OCI-M1 (cell line): ENCODE data around the gene PELI1.

Source experiments
- DNase-seq: peaks from one replicate; lab custom pipeline; 2025; lab: John Stamatoyannopoulos, UW

The PELI1 gene

DNA sequence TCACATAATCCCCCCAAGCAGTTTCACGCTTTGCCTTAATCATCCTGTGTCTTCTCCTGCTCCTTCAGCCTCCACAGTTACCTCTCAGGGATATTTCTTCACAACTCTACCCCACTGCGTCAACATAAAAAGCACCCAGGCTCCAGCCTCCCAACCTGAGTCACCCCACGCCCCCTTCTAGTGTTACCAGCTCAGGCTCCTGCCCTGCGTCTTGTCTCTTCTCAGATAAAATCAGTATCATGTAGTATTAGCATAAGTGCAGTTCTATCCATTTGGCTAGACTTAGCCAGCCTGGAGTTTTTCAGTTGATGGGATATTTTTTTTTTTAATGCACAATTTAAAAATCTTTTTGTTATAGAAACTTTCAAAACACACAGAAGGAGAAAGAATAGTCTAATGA lies 9.6 kb upstream of the PELI1 start:
- no peak for DNase-seq

DNA sequence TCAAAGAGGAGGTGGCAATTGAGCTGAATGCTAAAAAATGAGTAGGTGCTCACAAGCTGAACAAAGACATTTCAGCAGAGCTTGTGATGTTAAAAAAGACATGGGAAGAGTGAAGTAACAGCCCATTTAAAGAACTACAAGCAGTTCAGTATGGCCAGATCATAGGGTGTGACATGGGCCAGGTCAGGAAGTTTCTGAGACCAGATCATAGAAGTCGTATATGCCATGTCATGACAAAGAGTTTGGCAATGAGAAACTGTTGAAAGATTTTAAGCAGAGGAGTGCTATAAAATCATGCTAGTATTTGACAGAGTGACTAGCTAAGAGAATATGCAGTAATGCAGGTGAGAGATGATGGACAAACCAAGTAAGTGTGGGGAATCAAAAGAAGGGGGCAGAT lies 7.3 kb upstream of the PELI1 start:
- DNase-seq: no peak

DNA sequence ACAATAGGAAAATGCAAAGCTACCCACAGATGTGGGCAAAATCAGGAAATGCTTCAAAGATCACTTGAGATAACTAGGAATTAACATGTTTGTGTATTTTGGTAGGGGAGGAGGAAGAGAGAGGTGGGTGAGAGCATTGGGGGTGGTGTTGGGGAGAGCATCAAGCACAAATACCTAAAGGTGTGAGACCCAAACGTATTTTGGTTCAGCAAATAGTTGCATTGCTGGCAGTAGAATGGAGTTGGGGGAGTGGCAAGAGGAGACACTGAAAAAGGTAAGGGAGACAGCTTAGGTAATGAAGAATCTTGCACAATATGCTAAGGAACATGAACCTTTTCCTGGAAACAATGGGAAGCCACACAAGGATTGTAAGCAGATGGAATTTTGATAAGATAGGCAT lies 1.5 kb upstream of the PELI1 start:
- DNase-seq: no peak

DNA sequence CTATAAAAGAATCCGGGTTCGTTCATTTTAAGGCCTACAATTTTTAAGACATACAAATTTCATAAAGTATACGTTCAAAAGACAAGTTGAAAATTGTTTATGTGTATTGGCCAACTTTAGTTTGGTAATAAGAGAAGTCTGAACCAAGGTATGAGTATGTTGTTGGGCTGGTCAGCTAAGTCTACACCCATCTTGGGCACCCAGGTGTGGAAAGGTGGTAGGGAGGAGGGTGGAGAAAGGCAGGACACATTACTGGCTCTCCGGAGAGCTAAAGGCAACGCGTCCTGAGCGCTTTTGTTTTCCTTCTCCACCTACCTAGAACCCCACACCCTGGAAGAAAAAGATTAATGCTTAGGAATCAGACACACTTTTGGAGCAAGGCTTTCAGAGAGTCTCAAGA lies 899 bp upstream of the PELI1 start:
- DNase-seq: no peak

DNA sequence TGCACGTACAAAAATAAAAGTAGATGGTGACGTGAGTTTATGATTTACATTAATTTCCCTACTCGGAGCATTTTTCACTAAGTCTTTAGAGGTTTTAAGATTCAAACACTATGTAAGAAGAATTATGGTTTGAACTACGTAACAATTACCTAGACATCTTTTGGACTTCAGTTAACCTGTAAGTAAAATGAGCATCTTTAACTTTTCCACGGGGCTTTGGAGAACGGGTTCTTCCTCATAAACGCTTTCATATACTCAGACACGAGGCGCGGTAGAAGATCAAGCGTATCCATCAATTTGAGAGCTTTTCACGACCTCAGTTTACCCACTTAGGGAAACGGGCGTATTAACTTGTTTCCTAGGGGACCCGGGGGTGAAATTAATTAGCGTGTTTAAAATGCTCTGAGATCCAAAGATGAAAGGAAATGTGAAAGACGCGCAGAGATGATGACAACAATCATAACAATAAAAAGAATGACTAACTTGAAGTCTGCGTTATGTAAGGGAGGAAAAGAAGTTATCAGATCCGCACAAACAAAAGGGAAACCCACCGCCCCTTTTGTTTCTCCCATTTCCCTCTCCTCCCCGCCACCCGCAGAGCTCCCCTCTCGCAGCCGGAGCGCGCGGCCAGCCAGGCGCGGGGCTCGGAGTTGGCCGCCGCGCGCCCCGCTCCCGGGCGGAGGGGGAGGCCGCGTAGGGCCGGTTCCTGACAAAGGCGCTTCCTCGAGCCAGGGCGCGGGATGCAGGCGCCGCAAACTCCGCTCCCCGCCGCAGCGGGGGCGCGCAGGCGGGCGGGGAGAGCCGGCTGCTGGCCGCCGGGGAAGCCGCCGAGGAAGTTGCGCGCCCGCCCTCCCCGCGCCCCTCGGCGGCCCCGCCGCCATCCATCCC lies 807 bp downstream of the PELI1 start:
- DNase-seq: peak; percentile 56

DNA sequence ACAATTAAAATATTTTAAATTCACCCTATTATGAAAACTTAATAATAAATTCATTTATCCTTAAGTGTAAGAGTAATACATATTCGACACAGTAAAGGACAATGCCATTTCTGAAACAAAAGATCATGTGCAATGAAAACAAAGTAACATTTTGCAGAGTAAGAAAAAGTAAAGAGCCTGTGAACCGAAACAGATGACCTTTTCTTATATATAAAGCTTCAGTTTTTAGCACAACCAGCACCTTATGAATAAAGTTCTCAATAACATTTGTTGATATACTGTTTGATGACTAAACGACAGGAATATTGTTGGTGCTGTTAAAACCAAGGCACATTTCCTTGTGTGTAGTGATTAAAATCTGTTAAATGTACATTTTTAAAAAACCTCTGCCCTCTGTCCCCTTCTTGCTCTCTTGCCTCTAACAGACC lies 1.5 kb downstream of the PELI1 start:
- no peak for DNase-seq

DNA sequence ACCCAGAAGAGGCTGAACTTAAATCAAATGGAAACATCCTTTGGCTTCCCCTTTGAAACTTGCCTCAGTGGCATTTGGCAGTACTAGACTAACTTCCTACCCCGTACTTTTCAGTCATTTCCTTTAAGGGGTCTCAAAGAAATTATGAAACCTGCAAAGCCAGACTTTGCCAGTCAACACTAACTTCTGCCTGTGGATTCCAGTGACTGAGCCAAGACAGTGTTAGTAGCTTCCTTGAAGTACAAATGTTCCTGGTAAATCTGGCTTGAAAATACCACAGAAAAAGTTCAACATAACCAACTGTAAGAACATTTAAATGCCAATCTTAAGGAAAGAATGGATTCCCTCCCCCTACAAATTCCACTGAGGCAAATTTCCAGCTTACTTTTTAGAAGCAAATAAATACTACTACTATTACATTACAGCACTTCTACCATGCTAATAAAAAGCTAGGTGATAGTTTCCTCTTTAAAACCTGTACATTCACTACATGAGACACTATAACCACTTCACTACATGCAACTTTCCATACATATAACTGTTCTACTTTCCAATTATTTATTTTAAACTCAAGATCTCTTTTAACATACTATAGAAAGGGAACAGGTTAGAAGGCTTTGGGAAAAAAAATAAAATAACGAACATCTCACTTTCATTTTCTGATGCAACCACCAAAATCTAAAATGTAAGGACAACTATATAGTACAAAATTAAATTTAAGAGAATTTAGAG lies 2.4 kb downstream of the PELI1 start:
- peak; percentile 52 for DNase-seq

DNA sequence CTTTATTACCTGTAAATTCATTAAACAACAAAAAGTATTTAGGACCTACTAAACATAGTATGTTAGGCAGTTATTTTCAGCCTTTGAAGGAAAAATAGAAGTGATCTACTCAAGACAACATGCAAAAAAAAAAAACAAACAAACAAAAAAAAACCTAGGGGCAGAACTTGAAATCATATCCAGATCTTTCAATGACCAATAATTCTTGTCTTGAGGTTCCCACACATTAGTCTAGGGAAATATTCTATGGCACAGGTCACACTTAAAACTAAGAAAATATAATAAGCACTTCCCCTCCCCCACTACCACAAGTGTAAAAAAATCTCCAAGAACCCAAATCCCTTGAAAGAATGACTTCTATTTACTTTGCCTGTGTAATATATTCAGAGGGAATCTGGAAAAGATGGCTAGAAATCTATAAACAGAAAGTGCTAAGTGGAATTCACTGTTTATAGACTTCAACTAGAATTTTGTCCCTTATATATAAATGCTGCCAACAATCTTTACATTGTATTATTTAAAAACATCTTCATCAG lies 3.5 kb downstream of the PELI1 start:
- DNase-seq: peak; percentile 15

DNA sequence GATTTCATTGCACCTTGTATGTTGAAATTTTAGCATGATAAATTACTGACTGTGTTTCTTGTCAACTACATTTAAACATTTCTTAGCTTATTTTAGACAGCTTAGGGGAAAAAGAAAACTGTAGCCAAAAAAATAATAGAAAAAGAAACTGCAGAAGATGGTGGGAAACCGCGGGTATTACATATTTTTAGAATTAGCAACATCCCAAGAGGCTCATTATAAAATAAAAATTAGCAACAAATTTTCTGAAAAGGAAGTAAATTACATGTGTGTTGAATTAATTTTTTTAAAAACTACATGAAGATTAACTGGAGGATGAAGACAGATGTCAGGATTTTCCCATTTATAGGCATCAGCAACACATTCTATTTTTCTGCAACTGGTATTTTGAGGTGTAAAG lies 4.3 kb downstream of the PELI1 start:
- DNase-seq: no peak

DNA sequence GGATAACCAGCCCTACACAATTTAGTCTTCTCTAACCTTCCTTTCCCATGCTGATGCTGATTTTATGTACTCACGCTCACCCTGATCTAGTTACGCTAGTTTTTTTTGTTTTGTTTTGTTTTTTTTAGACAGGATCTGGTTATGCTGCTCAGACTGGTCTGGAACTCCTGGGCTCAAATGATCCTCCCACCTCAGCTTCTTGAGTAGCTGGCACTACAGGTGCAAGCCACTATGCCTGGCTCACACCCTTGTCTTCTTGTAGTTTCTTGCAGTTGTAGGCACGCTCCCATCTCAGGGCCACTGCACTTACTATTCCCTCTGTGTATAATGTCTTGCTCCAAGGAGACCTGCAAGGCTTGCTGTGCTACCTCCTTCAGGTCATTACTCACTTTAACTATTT lies 6.2 kb downstream of the PELI1 start:
- no peak for DNase-seq

DNA sequence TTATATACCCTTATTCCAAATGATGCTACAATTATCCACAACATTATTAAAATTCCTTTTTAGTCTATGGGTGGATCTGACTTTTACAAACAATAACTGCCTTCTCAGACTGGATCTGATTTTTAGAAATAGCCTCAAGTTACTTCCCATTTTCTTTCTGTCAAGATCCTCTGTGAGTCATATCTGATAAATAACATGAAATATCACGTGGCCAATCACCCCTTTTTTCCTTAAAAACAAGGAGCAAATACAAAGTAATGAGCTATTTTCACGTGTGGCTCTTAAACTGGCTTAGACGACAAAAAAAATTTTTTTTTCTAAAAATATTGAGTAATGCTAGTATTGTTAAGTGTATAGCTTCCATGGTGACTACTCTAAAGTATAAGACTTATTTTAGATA lies 6.7 kb downstream of the PELI1 start:
- peak; percentile 59 for DNase-seq

DNA sequence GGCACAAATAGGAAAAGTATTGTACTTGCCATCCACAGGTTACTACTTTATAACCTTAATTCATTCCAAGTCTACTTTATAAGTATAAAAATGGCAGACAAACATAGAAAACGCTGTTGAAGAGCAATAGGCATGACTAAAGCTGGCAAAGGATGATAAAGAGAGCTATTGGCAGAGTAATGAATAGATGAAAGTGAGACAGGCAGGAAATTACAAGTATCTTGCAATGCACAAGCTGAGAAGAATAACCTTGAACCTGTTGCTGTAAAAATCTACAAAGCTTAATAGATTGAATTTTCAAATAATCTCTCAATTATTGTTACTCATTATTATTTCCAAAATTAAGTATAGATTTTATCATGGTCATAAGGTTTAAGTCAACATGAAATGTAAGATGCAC lies 8.8 kb downstream of the PELI1 start:
- DNase-seq: no peak

DNA sequence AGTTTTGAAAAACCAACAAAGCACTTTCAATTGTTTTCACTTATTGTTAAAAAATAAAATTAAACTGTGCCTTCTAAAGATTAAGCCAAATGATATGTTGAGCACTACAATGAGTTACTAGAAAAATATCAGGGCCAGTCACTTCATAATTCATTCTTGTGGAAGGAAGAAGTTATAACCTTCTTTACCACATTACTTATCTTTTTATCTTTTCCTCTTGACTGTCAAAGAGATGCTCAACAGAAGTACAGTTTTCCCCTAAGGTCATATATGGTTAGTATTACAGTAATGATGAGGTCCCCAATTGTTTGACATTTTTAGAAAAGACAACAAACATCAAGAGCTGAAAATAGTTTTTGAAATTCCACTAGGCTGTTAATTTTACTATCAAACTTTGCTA lies 9.4 kb downstream of the PELI1 start:
- no peak for DNase-seq

DNA sequence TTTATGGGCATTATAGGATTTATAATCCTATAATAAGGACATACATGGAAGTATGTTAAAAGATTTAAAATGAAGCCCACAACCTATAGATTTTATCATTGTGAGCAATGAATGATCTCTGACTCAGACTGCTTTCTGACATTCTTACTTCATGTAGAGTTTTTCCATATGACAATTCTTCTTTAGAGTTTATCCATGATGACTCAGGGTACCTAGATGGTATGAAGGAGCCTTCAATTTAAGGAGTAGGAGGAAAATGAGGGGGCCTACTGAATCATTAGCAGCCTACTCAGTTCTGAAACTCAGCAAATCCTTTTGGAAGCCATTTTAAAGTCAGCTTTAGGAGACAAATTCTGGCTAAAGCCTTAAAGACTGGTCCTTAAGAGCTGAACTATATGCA lies 10.4 kb downstream of the PELI1 start:
- no peak for DNase-seq

DNA sequence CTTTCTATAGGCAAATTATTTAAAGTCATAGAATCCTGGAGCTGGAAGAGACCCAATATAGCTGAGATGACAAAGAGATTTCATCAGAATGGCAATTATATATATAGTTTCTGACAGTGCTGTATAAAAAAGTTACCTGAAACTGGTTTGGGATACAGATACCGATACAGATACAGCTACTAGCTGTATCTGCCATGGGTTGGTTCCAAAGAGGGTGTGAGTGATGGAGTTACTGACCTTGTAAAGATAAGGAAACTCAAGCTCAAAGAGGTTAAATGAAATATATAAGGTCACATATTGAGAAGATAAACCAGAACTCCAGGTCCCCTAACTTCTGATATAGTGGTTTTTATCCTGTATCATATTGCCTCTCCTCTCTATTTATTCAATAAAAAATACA lies 10.9 kb downstream of the PELI1 start:
- DNase-seq: no peak

DNA sequence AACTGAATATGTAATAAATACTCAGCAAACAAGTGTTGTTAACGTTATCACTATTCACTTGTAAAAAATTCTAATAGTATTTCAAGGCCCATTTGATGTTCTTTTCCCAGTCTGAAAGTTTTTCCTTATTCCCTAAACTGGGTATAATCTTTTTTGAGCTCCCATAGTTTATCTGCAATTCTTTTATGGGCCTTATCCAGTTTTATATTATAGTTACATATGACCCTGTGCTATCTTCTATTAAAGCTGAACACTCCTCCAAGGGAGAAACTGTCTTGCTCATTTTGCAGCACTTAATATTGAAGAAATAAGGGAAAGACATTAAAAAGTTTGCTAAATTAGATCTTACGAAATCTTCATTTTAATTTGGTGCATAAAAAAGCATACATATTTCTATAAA lies 13.9 kb downstream of the PELI1 start:
- DNase-seq: no peak

DNA sequence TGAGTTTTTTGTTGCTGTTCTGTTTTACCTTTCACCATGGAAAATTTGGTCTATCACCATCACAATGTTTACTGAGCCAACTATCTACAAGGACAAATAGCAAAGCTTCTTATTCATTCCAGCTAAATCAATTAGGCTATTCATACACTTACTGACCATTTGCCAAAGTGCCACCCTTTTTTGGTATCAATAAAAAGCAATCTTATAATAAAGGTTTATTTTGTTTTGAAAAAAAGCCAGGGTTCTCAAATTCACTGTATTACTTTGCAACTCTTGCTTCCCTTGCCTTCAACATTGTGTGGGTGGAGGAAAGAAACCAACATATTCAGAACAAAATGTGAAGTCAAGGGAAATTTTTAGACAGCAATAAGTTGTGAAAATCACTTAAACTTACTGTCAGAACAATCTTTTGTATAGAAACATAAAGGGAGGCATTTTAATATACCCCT lies 15.3 kb downstream of the PELI1 start:
- DNase-seq: no peak

DNA sequence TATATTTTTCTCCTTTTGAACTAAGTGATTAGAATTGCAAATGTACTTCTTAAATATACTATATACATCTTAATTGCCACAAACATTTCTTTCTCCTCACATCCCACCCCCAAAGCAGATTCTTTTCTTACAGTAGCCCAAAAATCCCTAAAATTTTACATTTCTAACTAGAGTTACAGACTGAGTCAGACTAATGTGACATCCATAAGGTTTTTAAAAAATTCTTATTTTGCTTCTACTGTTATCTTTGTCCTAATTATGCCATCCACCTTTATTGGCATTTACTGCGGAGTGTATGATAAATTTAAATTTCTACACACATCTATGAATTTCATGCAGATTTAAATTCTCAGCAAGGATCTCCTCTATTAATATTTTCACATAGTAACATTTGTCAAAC lies 15.8 kb downstream of the PELI1 start:
- no peak for DNase-seq

DNA sequence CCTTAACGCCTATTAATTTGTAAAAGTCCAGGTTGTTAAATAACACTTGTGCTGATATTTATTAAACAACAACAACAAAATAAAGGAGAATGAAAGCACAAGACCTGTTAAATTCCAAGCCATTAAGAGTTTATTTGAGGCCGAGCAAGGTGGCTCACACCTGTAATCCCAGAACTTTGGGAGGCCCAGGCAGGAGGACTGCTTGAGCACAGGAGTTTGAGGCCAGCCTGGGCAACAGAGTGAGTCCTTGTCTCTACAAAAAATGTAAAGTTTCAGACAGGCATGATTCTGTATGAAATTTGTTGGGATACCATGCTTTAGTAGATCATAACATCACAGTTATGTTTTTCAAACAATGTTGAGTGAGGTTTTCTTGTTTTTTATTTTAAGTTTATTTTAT lies 17.1 kb downstream of the PELI1 start:
- DNase-seq: no peak

DNA sequence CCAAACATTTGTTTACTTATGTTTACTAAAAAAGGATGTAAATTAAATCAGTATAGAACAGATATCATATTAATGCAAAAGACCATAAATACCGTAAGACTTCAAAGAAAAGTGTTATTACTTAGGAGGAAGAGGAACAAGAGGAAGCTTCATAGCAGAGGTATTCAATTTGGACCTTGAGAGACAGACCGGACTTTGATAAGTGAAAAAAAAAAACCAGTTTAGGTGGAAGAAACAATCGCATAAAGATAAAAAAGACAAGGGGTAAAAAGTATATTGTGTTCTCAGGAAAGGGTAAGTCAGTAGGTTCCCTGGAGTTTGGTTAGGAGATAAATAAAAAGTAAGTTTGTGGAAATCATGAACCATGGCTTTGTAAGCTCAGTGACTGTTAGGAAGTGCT lies 17.6 kb downstream of the PELI1 start:
- no peak for DNase-seq

DNA sequence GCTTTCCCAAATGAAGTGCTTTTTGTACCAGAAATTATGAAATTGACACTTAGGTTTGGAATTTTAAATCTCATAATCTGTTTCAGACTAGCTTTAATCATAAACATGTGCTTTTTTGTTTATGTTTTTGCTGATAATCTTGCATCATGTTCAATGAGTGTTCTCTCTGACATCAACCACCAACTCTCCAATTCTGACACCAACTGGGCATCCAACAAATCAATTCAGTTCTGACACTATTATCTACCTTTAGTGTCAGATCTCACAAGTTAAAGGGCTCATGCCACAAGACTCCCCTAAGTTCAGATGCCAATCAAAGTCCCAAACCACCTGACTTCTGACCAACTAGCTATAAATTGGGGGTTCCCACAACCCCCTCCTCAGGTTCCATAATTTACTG lies 19.6 kb downstream of the PELI1 start:
- no peak for DNase-seq

DNA sequence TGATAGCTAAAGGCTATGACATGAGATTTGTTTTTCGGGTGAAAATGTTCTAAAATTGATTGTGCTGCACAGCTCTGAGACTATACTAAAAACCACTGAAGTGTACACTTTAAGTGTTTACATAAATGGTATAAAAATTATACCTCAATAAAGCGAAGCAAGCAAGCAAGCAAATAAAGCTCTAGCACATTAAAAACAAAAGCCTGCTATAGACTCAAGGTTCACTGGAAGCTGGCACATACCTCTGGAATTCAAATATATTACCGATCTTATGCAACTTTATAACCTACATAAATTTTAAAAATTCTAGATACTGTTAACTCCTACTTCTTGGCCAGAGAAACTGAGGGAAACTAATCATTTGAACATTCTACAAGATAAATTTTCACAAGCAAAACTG lies 20.1 kb downstream of the PELI1 start:
- DNase-seq: no peak

DNA sequence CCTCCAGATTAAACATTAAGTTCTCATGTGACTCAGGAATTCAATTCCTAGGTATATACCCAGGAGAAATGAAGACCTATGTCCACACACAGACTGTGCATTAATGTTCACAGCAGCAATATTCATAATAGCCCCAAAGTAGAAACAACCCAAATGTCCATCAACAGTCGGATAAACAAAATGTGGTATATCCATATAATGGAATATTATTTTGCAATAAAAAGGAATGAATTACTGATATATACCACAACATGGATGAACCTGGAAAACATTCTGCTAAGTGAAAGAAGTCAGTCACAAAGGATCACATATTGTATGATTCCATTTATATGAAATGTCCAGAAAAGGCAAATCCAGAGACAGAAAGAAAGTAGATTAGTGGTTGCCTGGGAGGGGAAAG lies 20.5 kb downstream of the PELI1 start:
- no peak for DNase-seq
